ENCODE data around the gene VCAM1. TPM values are rescaled to one million over a fixed set of nuclear protein-coding genes. Genes with fewer than 3 reads are reported as not detected.

VCAM1 gene
- total RNA-seq, 4 donors from 2014 or later = 1.1 to 3.8 (median 2.8) TPM; not detected in 1

DNA sequence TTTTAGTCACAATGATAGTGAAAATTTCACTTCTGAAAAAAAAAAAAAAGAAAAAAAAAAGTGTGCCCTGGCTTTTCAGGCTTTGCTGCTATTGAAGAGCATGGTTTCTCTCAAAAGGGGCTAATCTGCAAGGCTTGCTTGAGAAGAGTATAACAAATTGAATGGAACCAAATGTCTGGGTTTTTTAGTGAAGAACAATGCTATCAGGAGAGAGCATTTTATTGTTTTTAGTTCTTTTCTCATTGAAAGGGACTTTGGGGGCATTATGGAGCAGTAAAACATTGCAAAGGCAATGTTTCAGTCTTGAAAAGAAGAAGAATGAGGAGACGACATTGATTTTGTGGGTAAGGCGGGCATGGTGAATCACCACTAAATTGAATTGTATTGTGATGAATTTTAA lies 28.2 kb downstream of the VCAM1 start:
- DNase-seq = no peak
- TF ChIP-seq, protein P1, sequence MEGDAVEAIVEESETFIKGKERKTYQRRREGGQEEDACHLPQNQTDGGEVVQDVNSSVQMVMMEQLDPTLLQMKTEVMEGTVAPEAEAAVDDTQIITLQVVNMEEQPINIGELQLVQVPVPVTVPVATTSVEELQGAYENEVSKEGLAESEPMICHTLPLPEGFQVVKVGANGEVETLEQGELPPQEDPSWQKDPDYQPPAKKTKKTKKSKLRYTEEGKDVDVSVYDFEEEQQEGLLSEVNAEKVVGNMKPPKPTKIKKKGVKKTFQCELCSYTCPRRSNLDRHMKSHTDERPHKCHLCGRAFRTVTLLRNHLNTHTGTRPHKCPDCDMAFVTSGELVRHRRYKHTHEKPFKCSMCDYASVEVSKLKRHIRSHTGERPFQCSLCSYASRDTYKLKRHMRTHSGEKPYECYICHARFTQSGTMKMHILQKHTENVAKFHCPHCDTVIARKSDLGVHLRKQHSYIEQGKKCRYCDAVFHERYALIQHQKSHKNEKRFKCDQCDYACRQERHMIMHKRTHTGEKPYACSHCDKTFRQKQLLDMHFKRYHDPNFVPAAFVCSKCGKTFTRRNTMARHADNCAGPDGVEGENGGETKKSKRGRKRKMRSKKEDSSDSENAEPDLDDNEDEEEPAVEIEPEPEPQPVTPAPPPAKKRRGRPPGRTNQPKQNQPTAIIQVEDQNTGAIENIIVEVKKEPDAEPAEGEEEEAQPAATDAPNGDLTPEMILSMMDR (IDR thresholded peaks at IDR 0.05) = no peak
- TF ChIP-seq POLR2A (IDR thresholded peaks at IDR 0.05) = no peak
- Histone ChIP-seq H3K27me3 (no peaks in the 10 kb centered on the region), H3K27ac (no peak overlapping the region), H3K9me3 (no peaks in the 10 kb centered on the region), H3K4me1 (no peaks in the 10 kb centered on the region), H3K4me3 (no peak overlapping the region), H3K36me3 (no peaks in the 10 kb centered on the region)
- intact Hi-C loops (cut with DNase I) = no loop called here
- 91 to 94% methylated on average over 2 of the region's 2 CpGs for WGBS, 2 donors

DNA sequence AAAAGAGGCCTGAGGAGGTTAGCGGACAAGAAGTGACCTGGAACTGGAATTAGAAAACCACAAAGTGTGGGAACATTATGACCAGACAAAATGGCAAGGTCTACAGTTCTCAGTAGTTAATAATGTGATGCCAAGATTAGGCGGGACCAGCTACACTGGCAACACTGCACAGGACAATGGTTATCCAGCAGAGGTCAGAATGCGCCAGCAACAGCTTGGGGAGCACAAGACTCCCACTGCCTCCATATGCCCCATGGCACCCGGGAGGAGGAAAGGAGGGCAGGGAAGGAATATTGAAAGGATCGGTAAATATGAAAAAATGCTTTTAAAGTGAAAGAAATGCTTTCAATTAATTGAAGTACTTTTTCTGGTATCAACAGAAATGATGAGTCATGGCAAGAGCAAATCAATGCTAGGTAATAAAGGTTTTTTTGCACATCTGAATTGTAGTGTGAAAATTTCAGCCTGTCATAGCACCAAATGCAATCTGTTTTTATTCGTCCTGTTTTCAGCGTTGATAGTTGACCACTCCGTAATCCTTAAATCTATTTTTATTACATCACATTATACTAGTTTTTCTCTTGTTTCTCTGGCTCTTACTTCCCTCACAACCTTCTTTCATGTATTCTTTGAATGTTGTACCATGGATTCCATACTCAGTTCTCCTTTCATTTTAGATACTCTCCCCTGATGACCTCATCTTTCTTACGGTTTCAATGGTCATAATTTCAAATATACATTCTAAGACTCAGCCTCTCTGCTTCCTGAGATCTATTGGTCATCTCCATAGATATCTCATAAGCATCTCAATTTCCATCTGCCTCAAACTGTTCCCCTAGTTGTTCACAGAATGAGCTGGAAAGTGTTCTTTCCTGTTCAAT lies 30.7 kb downstream of the VCAM1 start:
- H3K27ac ChIP-seq = no peak overlapping the region
- intact Hi-C loops (cut with DNase I) = no loop called here
- 81 to 90% methylated on average over 9 of the region's 9 CpGs for WGBS, 2 donors
- no peak overlapping the region for H3K4me3 ChIP-seq
- H3K9me3 ChIP-seq = no peaks in the 10 kb centered on the region
- no peaks in the 10 kb centered on the region for H3K4me1 ChIP-seq
- no peak for DNase-seq
- no peak for TF ChIP-seq POLR2A (IDR thresholded peaks at IDR 0.05)
- TF ChIP-seq, protein P1 (IDR thresholded peaks at IDR 0.05) = no peak
- no peaks in the 10 kb centered on the region for H3K27me3 ChIP-seq
- H3K36me3 ChIP-seq = no peaks in the 10 kb centered on the region

DNA sequence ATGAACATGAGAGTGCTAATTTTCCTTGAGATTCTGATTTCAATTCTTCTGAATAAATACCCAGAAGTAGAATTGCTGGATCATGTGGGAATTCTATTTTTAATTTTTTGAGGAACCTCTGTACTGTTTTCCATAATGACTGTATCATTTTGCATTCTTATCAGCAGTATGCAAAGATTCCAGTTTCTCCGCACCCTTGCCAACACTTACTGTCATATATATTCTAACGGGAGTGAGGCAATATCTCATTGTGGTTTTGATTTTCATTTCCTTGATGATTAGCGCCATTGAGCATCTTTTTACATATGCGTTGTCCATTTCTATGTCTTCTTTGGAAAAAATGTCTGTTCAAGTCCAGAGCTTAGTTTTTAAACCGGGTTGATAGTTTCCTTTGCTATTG lies 33.2 kb downstream of the VCAM1 start:
- Histone ChIP-seq H3K4me3 (no peak overlapping the region), H3K4me1 (no peaks in the 10 kb centered on the region), H3K9me3 (no peaks in the 10 kb centered on the region), H3K27ac (no peak overlapping the region), H3K27me3 (no peaks in the 10 kb centered on the region), H3K36me3 (no peaks in the 10 kb centered on the region)
- TF ChIP-seq, protein P1 (IDR thresholded peaks at IDR 0.05) = no peak
- TF ChIP-seq POLR2A (IDR thresholded peaks at IDR 0.05) = no peak
- DNase-seq = no peak
- intact Hi-C loops (cut with DNase I) = no loop called here
- WGBS, 2 donors = 87 to 89% methylated on average over 5 of the region's 5 CpGs

DNA sequence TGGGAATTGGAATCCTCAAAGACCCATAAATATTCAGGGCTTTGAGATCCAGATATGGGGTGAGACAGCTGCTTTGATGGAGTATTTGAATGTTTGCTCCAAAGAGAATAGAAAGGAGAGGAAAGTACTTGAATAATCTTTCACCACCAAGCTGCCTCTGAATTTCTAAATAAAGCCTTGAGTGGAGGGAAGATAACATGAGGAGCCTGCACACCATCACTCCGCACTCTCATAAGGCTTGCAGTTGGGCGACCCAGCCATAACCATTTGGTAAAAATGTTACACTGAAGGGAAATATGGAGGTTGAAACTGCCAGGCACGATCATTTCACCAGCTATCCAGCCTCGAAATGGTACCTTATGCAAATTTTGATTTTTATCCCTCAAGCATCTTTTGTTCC lies 38.4 kb downstream of the VCAM1 start:
- H3K27me3 ChIP-seq = no peaks in the 10 kb centered on the region
- no peak overlapping the region for H3K27ac ChIP-seq
- no peaks in the 10 kb centered on the region for H3K36me3 ChIP-seq
- WGBS, 2 donors = 76 to 77% methylated on average over 4 of the region's 4 CpGs
- intact Hi-C loops (cut with DNase I) = no loop called here
- TF ChIP-seq POLR2A (IDR thresholded peaks at IDR 0.05) = no peak
- TF ChIP-seq, protein P1 (IDR thresholded peaks at IDR 0.05) = no peak
- H3K4me1 ChIP-seq = no peaks in the 10 kb centered on the region
- H3K9me3 ChIP-seq = no peaks in the 10 kb centered on the region
- H3K4me3 ChIP-seq = no peak overlapping the region
- DNase-seq = no peak

DNA sequence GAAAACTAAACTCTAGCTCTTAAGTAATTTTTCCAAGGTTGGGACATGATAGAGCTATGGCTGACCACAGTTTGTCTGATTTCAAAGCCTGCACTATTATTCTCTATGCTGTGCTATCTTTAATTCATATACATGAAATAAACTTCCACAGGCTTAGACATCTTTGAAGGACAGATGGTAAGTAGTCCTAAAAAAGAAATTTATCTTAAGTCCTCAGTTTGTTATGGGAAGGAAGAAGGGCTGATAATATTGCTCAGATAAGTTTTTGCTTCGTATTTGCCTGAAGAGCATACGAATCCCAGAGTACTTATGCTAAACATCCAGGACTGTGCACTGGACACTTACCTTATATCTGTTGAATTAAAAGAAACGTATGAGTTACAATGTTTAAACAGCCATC lies 39.6 kb downstream of the VCAM1 start:
- Histone ChIP-seq H3K27ac (no peak overlapping the region), H3K27me3 (no peaks in the 10 kb centered on the region), H3K4me3 (no peak overlapping the region), H3K36me3 (no peaks in the 10 kb centered on the region), H3K9me3 (no peaks in the 10 kb centered on the region), H3K4me1 (no peaks in the 10 kb centered on the region)
- no peak for DNase-seq
- 75 to 85% methylated on average over 3 of the region's 3 CpGs for WGBS, 2 donors
- TF ChIP-seq, protein P1 (IDR thresholded peaks at IDR 0.05) = no peak
- TF ChIP-seq POLR2A (IDR thresholded peaks at IDR 0.05) = no peak
- intact Hi-C loops (cut with DNase I) = no loop called here

Data from esophagus squamous epithelium (tissue), 5 donors.